ENCODE measurements around the gene TFEB.

TFEB gene

GRCh38 chr6:41674231-41675000 lies 61.0 kb downstream of the TFEB start:
- no peak for DNase-seq (ENCODE audit: low spot score)

- DNase-seq (ENCODE audit: low spot score): no peak
Measured at GRCh38 chr6:41673704-41674000, 61.8 kb downstream of the TFEB start.

GRCh38 chr6:41672816-41673703 lies 62.3 kb downstream of the TFEB start:
- no peak for DNase-seq (ENCODE audit: low spot score)

GRCh38 chr6:41672016-41672415 lies 63.4 kb downstream of the TFEB start:
- DNase-seq (ENCODE audit: low spot score): no peak

- DNase-seq (ENCODE audit: low spot score): no peak
Measured at GRCh38 chr6:41671376-41671775, 64.0 kb downstream of the TFEB start.

GRCh38 chr6:41670703-41671360 lies 64.6 kb downstream of the TFEB start:
- DNase-seq (ENCODE audit: low spot score): no peak

GRCh38 chr6:41668968-41669367 lies 66.4 kb downstream of the TFEB start:
- no peak for DNase-seq (ENCODE audit: low spot score)

- no peak for DNase-seq (ENCODE audit: low spot score)
Measured at GRCh38 chr6:41667195-41667594, 68.2 kb downstream of the TFEB start.

- DNase-seq (ENCODE audit: low spot score): no peak
Measured at GRCh38 chr6:41664271-41664670, 71.1 kb downstream of the TFEB start.

GRCh38 chr6:41663568-41663967 lies 71.8 kb downstream of the TFEB start:
- DNase-seq (ENCODE audit: low spot score): no peak

- no peak for DNase-seq (ENCODE audit: low spot score)
Measured at GRCh38 chr6:41659935-41660334, 75.5 kb downstream of the TFEB start.

- DNase-seq (ENCODE audit: low spot score): no peak
Measured at GRCh38 chr6:41658636-41659035, 76.8 kb downstream of the TFEB start.

GRCh38 chr6:41657131-41658094 lies 78.0 kb downstream of the TFEB start:
- DNase-seq (ENCODE audit: low spot score): no peak

GRCh38 chr6:41656002-41656691 lies 79.3 kb downstream of the TFEB start:
- DNase-seq (ENCODE audit: low spot score): peak; percentile 74

GRCh38 chr6:41655646-41656001 lies 79.8 kb downstream of the TFEB start:
- DNase-seq (ENCODE audit: low spot score): peak; percentile 73

- peak; percentile 60 for DNase-seq (ENCODE audit: low spot score)
Measured at GRCh38 chr6:41655176-41655575, 80.2 kb downstream of the TFEB start.

GRCh38 chr6:41654698-41655151 lies 80.7 kb downstream of the TFEB start:
- peak; percentile 67 for DNase-seq (ENCODE audit: low spot score)

- no peak for DNase-seq (ENCODE audit: low spot score)
Measured at GRCh38 chr6:41654151-41654697, 81.2 kb downstream of the TFEB start.

GRCh38 chr6:41653691-41654090 lies 81.7 kb downstream of the TFEB start:
- peak; percentile 57 for DNase-seq (ENCODE audit: low spot score)

- DNase-seq (ENCODE audit: low spot score): peak; percentile 48
Measured at GRCh38 chr6:41652866-41653652, 82.3 kb downstream of the TFEB start.
